Measurements from ENCODE around the gene ATOH8. TPM values are rescaled to one million over a fixed set of nuclear protein-coding genes. Genes with fewer than 3 reads are reported as not detected.

The ATOH8 gene
- total and polyA plus RNA-seq, 2 donors from 2014 or later = 11.2 to 18.6 TPM

- intact Hi-C loops (cut with DNase I) = no loop called here
- TF ChIP-seq, protein P1, sequence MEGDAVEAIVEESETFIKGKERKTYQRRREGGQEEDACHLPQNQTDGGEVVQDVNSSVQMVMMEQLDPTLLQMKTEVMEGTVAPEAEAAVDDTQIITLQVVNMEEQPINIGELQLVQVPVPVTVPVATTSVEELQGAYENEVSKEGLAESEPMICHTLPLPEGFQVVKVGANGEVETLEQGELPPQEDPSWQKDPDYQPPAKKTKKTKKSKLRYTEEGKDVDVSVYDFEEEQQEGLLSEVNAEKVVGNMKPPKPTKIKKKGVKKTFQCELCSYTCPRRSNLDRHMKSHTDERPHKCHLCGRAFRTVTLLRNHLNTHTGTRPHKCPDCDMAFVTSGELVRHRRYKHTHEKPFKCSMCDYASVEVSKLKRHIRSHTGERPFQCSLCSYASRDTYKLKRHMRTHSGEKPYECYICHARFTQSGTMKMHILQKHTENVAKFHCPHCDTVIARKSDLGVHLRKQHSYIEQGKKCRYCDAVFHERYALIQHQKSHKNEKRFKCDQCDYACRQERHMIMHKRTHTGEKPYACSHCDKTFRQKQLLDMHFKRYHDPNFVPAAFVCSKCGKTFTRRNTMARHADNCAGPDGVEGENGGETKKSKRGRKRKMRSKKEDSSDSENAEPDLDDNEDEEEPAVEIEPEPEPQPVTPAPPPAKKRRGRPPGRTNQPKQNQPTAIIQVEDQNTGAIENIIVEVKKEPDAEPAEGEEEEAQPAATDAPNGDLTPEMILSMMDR (IDR thresholded peaks at IDR 0.05; ENCODE audit: borderline replicate concordance, extremely low read depth, insufficient read depth) = no peak
- Histone ChIP-seq H3K9me3 (ENCODE audit: control insufficient read depth in 2 of 3, insufficient read depth in 1 of 3, low read length in 3 of 3) (no peaks in the 10 kb centered on the region), H3K4me1 (ENCODE audit: control insufficient read depth in 2 of 3, insufficient read depth in 2 of 3, low read depth in 1 of 3, low read length in 3 of 3) (no peaks in the 10 kb centered on the region), H3K36me3 (ENCODE audit: control insufficient read depth in 2 of 3, insufficient read depth in 3 of 3, low read length in 3 of 3) (no peaks in the 10 kb centered on the region), H3K9ac (ENCODE audit: low read length in 3 of 3) (no peak overlapping the region), H3K4me3 (ENCODE audit: low read length in 3 of 3) (no peak overlapping the region), H3K27ac (ENCODE audit: low read depth in 2 of 2, low read length in 2 of 2) (no peak overlapping the region), H3K27me3 (ENCODE audit: control insufficient read depth, insufficient read depth, low read length) (no peaks in the 10 kb centered on the region)
- DNase-seq = no peak
- FAIRE-seq = no peak
Observed at GRCh38 chr2:85834466-85834865, 80.7 kb downstream of the ATOH8 start.

Small RNA genes lying within 50 kb of the gene (microRNA-seq; reads per million reads assigned to microRNA genes)
- not detected for gene MIR6071

Other genes with a start within 250 kb of the ATOH8 start
- gene MAT2A, start 214.8 kb upstream of the ATOH8 start, total RNA-seq = 300 TPM
- gene MAT2A, start 214.8 kb upstream of the ATOH8 start, polyA plus RNA-seq (ENCODE audit: insufficient read depth, low read depth, low replicate concordance) = 155 TPM
- gene GGCX, start 192.5 kb upstream of the ATOH8 start, total RNA-seq = 50.7 TPM
- gene GGCX, start 192.5 kb upstream of the ATOH8 start, polyA plus RNA-seq (ENCODE audit: insufficient read depth, low read depth, low replicate concordance) = 27.8 TPM
- 196 TPM for gene VAMP8, start 176.4 kb upstream of the ATOH8 start, total RNA-seq
- gene VAMP8, start 176.4 kb upstream of the ATOH8 start, polyA plus RNA-seq (ENCODE audit: insufficient read depth, low read depth, low replicate concordance) = 604 TPM
- gene VAMP5, start 169.6 kb upstream of the ATOH8 start, total RNA-seq = 46.0 TPM
- gene VAMP5, start 169.6 kb upstream of the ATOH8 start, polyA plus RNA-seq (ENCODE audit: insufficient read depth, low read depth, low replicate concordance) = 145 TPM
- gene RNF181, start 158.2 kb upstream of the ATOH8 start, total RNA-seq = 89.9 TPM
- 407 TPM for gene RNF181, start 158.2 kb upstream of the ATOH8 start, polyA plus RNA-seq (ENCODE audit: insufficient read depth, low read depth, low replicate concordance)
- 23.1 TPM for gene TMEM150A, start 151.3 kb upstream of the ATOH8 start, total RNA-seq
- gene TMEM150A, start 151.3 kb upstream of the ATOH8 start, polyA plus RNA-seq (ENCODE audit: insufficient read depth, low read depth, low replicate concordance) = 61.2 TPM
- 34.5 TPM for gene C2orf68, start 141.9 kb upstream of the ATOH8 start, total RNA-seq
- gene C2orf68, start 141.9 kb upstream of the ATOH8 start, polyA plus RNA-seq (ENCODE audit: insufficient read depth, low read depth, low replicate concordance) = 37.6 TPM
- 36.4 TPM for gene USP39, start 137.8 kb upstream of the ATOH8 start, total RNA-seq
- gene USP39, start 137.8 kb upstream of the ATOH8 start, polyA plus RNA-seq (ENCODE audit: insufficient read depth, low read depth, low replicate concordance) = 35.5 TPM
- 1.3 TPM for gene SFTPB, start 85.8 kb upstream of the ATOH8 start, total RNA-seq
- gene SFTPB, start 85.8 kb upstream of the ATOH8 start, polyA plus RNA-seq (ENCODE audit: insufficient read depth, low read depth, low replicate concordance) = 0.92 TPM
- 5.5 TPM for gene GNLY, start 59.6 kb upstream of the ATOH8 start, total RNA-seq
- gene GNLY, start 59.6 kb upstream of the ATOH8 start, polyA plus RNA-seq (ENCODE audit: insufficient read depth, low read depth, low replicate concordance) = 8.1 TPM
- 14.6 TPM for gene ST3GAL5, start 135.0 kb downstream of the ATOH8 start, total RNA-seq
- gene ST3GAL5, start 135.0 kb downstream of the ATOH8 start, polyA plus RNA-seq (ENCODE audit: insufficient read depth, low read depth, low replicate concordance) = 7.0 TPM